Measurements from ENCODE around the gene CCNY. TPM values are rescaled to one million over a fixed set of nuclear protein-coding genes. Genes with fewer than 3 reads are reported as not detected.

The CCNY gene
- total RNA-seq, 4 donors from 2014 or later, result 37.5 to 56.3 (median 43.9) TPM

DNA sequence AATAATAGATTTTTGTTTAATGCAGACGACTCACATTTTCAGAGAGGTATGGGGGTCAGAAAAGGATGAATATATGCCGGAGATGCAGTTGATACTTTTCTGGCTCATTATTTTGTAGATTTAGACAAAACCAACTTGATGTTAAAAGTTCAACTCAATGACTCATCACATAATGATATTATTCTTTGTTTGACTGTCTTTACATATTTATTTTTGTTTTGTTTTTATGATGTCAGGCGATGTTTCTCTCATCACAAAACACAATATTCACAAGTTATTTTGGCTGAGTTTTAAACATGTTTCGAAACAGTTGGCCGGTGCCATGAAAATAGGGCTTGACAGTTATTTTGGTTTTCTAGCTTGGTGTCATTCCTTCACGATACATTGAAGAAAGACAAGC lies 270.1 kb downstream of the CCNY start:
- 82 to 88% methylated on average over 6 of the region's 6 CpGs for WGBS, 2 donors
- no peaks in the 10 kb centered on the region for H3K27me3 ChIP-seq
- H3K4me3 ChIP-seq (replicated peaks in 1 of 3), result no peak overlapping the region
- intact Hi-C loops (cut with DNase I), result no loop called here
- H3K4me1 ChIP-seq, result peaks cover 6 to 16% of the 10 kb centered on the region in 2 donors
- no peaks in the 10 kb centered on the region for H3K9me3 ChIP-seq
- H3K27ac ChIP-seq, result no peak overlapping the region
- TF ChIP-seq, protein P1, sequence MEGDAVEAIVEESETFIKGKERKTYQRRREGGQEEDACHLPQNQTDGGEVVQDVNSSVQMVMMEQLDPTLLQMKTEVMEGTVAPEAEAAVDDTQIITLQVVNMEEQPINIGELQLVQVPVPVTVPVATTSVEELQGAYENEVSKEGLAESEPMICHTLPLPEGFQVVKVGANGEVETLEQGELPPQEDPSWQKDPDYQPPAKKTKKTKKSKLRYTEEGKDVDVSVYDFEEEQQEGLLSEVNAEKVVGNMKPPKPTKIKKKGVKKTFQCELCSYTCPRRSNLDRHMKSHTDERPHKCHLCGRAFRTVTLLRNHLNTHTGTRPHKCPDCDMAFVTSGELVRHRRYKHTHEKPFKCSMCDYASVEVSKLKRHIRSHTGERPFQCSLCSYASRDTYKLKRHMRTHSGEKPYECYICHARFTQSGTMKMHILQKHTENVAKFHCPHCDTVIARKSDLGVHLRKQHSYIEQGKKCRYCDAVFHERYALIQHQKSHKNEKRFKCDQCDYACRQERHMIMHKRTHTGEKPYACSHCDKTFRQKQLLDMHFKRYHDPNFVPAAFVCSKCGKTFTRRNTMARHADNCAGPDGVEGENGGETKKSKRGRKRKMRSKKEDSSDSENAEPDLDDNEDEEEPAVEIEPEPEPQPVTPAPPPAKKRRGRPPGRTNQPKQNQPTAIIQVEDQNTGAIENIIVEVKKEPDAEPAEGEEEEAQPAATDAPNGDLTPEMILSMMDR (IDR thresholded peaks at IDR 0.05), result no peak
- no peak for TF ChIP-seq POLR2A (IDR thresholded peaks at IDR 0.05)
- no peaks in the 10 kb centered on the region for H3K36me3 ChIP-seq
- DNase-seq, result no peak

DNA sequence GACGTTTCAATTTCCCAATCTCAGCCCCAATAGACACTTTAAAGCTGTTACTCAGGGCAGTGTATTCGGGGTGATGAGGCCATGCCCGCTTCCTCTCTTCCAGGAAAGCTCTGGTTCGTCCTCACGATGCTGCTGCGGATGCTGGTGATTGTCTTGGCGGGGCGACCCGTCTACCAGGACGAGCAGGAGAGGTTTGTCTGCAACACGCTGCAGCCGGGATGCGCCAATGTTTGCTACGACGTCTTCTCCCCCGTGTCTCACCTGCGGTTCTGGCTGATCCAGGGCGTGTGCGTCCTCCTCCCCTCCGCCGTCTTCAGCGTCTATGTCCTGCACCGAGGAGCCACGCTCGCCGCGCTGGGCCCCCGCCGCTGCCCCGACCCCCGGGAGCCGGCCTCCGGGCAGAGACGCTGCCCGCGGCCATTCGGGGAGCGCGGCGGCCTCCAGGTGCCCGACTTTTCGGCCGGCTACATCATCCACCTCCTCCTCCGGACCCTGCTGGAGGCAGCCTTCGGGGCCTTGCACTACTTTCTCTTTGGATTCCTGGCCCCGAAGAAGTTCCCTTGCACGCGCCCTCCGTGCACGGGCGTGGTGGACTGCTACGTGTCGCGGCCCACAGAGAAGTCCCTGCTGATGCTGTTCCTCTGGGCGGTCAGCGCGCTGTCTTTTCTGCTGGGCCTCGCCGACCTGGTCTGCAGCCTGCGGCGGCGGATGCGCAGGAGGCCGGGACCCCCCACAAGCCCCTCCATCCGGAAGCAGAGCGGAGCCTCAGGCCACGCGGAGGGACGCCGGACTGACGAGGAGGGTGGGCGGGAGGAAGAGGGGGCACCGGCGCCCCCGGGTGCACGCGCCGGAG lies 271.4 kb downstream of the CCNY start:
- intact Hi-C loops (cut with DNase I), result no loop called here
- DNase-seq, result peak; percentile 5 to 19
- H3K4me1 ChIP-seq, result peaks cover 6 to 16% of the 10 kb centered on the region in 2 donors
- H3K36me3 ChIP-seq, result no peaks in the 10 kb centered on the region
- H3K9me3 ChIP-seq, result no peaks in the 10 kb centered on the region
- 20 to 47% methylated on average over 33 to 39 of the region's 78 CpGs for WGBS, 2 donors
- H3K27ac ChIP-seq, result no peak overlapping the region
- TF ChIP-seq, protein P1 (IDR thresholded peaks at IDR 0.05), result no peak
- TF ChIP-seq POLR2A (IDR thresholded peaks at IDR 0.05), result no peak
- no peaks in the 10 kb centered on the region for H3K27me3 ChIP-seq
- H3K4me3 ChIP-seq (replicated peaks in 1 of 3), result peak overlapping the region; percentile 6 to 47 (median 27)

DNA sequence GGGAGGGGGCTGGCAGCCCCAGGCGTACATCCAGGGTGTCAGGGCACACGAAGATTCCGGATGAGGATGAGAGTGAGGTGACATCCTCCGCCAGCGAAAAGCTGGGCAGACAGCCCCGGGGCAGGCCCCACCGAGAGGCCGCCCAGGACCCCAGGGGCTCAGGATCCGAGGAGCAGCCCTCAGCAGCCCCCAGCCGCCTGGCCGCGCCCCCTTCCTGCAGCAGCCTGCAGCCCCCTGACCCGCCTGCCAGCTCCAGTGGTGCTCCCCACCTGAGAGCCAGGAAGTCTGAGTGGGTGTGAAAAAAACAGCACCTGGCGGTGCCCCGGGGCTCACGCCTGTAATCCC lies 272.0 kb downstream of the CCNY start:
- intact Hi-C loops (cut with DNase I), result no loop called here
- no peak for TF ChIP-seq POLR2A (IDR thresholded peaks at IDR 0.05)
- TF ChIP-seq, protein P1 (IDR thresholded peaks at IDR 0.05), result no peak
- Histone ChIP-seq H3K27ac (no peak overlapping the region), H3K4me3 (replicated peaks in 1 of 3) (peak overlapping the region in 1 of 3 donors; percentile 47), H3K4me1 (peaks cover 6 to 16% of the 10 kb centered on the region in 2 donors), H3K36me3 (no peaks in the 10 kb centered on the region), H3K27me3 (no peaks in the 10 kb centered on the region), H3K9me3 (no peaks in the 10 kb centered on the region)
- no peak for DNase-seq
- 81 to 90% methylated on average over 7 to 15 of the region's 16 CpGs for WGBS, 2 donors

DNA sequence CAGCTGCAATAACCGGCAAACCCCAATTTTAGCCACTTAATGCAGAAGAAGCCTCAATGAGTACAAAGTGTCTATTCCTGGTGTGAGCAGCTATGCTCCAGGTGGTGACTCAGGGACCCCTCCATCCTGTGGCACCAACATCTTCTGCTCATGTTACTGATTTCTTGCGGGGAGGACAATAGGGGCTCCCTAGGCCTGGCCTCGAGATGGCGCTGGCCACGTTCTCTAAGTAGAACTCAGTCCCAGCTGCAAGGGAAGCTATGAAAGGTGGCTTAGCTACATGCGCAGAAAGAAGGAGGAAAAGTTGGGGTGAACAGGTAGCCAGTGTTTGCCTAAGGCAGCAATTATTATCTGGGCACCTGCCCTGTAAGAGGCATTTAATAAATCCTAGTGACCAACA lies 275.4 kb downstream of the CCNY start:
- no peaks in the 10 kb centered on the region for H3K9me3 ChIP-seq
- intact Hi-C loops (cut with DNase I), result no loop called here
- H3K36me3 ChIP-seq, result no peaks in the 10 kb centered on the region
- peaks cover 0 to 9% of the 10 kb centered on the region in 2 donors for H3K4me1 ChIP-seq
- TF ChIP-seq POLR2A (IDR thresholded peaks at IDR 0.05), result no peak
- TF ChIP-seq, protein P1 (IDR thresholded peaks at IDR 0.05), result no peak
- H3K27ac ChIP-seq, result no peak overlapping the region
- WGBS, 2 donors, result 79 to 84% methylated on average over 6 of the region's 6 CpGs
- H3K4me3 ChIP-seq (replicated peaks in 1 of 3), result no peak overlapping the region
- DNase-seq, result no peak
- no peaks in the 10 kb centered on the region for H3K27me3 ChIP-seq

- WGBS, 2 donors, result 73 to 78% methylated on average over 6 of the region's 6 CpGs
- Histone ChIP-seq H3K36me3 (no peaks in the 10 kb centered on the region), H3K9me3 (no peaks in the 10 kb centered on the region), H3K27ac (no peak overlapping the region), H3K4me3 (replicated peaks in 1 of 3) (no peak overlapping the region), H3K4me1 (peaks cover 0 to 7% of the 10 kb centered on the region in 2 donors), H3K27me3 (no peaks in the 10 kb centered on the region)
- no peak for TF ChIP-seq POLR2A (IDR thresholded peaks at IDR 0.05)
- TF ChIP-seq, protein P1 (IDR thresholded peaks at IDR 0.05), result no peak
- intact Hi-C loops (cut with DNase I), result no loop called here
- no peak for DNase-seq
These were observed 276.2 kb downstream of the CCNY start for GRCh38 chr10:35612385-35613106.
